Esophagus (tissue), 2 donors: Measurements from ENCODE around the gene GABRA1. TPM values are rescaled to one million over a fixed set of nuclear protein-coding genes. Genes with fewer than 3 reads are reported as not detected.

ENCODE experiments used
- H3K27ac ChIP-seq, 2 donors: one replicate each; pipeline ENCODE4 v1.5.1; 2013; ENCODE audit warnings: low read depth in 2 of 2, mild to moderate bottlenecking in 2 of 2, inconsistent platforms in 1 of 2, low read length in 1 of 2, moderate library complexity in 1 of 2
- H3K27me3 ChIP-seq, 2 donors: one replicate each; pipeline ENCODE4 v1.6.1; 2013; ENCODE audit warnings: low read length in 2 of 2, control low read depth in 1 of 2, mild to moderate bottlenecking in 1 of 2; ENCODE audit not compliant: insufficient read depth in 2 of 2, control insufficient read depth in 1 of 2
- H3K36me3 ChIP-seq, 2 donors: one replicate each; pipeline ENCODE4 v1.6.1; 2013; ENCODE audit warnings: low read length in 1 of 2; ENCODE audit not compliant: control insufficient read depth in 2 of 2, insufficient read depth in 2 of 2
- H3K4me1 ChIP-seq, 2 donors: one replicate each; pipeline ENCODE4 v1.6.1; 2013; ENCODE audit warnings: low read length in 1 of 2; ENCODE audit not compliant: control insufficient read depth in 2 of 2, insufficient read depth in 2 of 2
- H3K4me3 ChIP-seq, 2 donors: one replicate each; pipeline ENCODE4 v1.5.1; 2013; ENCODE audit warnings: low read length in 2 of 2, mild to moderate bottlenecking in 2 of 2, low read depth in 1 of 2, moderate library complexity in 1 of 2
- H3K9me3 ChIP-seq, 2 donors: one replicate each; pipeline ENCODE4 v1.6.1; 2013; ENCODE audit warnings: mild to moderate bottlenecking in 2 of 2, low read depth in 1 of 2, low read length in 1 of 2, moderate library complexity in 1 of 2; ENCODE audit not compliant: control insufficient read depth in 2 of 2, insufficient read depth in 1 of 2
- WGBS, 2 donors: extraction: QIAGEN DNeasy Blood & Tissue Kit; methylation state at CpG; one replicate each; pipeline ENCODE4 v1.1.7; 2013; 5-methylcytosine and 5-hydroxymethylcytosine counted together
- polyA plus RNA-seq, 2 donors: library from polyadenylated mRNA; stranded (reverse); fragments of 200-250 nt; gene quantifications; one replicate each; pipeline ENCODE4 v1.2.3, GENCODE V29; 2013
- donor health status: healthy with polysubstance abuse.
- donor health status: Bipolar disorder and iron deficiency.

The GABRA1 gene
- polyA plus RNA-seq, 2 donors, result not detected

- 81 to 89% methylated on average over 7 of the region's 7 CpGs for WGBS, 2 donors
Observed at GRCh38 chr5:161865510-161865909, 17.6 kb downstream of the GABRA1 start.

GRCh38 chr5:161889971-161890370 is 42.1 kb downstream of the GABRA1 start:
- Histone ChIP-seq H3K27ac (no peak overlapping the region), H3K36me3 (no peaks in the 10 kb centered on the region), H3K9me3 (no peaks in the 10 kb centered on the region), H3K4me1 (no peaks in the 10 kb centered on the region), H3K4me3 (no peak overlapping the region), H3K27me3 (no peaks in the 10 kb centered on the region)

More at GRCh38 chr5:161865510-161865909, 17.6 kb downstream of the GABRA1 start:
- Histone ChIP-seq H3K4me1 (no peaks in the 10 kb centered on the region), H3K27ac (no peak overlapping the region), H3K4me3 (no peak overlapping the region), H3K36me3 (no peaks in the 10 kb centered on the region), H3K9me3 (no peaks in the 10 kb centered on the region), H3K27me3 (no peaks in the 10 kb centered on the region)

- H3K9me3 ChIP-seq, result no peaks in the 10 kb centered on the region
- H3K4me1 ChIP-seq, result no peaks in the 10 kb centered on the region
- no peaks in the 10 kb centered on the region for H3K27me3 ChIP-seq
- H3K4me3 ChIP-seq, result no peak overlapping the region
- no peak overlapping the region for H3K27ac ChIP-seq
- WGBS, 2 donors, result 42 to 72% methylated on average over 1 of the region's 1 CpG
- H3K36me3 ChIP-seq, result no peaks in the 10 kb centered on the region
Observed at GRCh38 chr5:161895514-161895913, 47.6 kb downstream of the GABRA1 start.

GRCh38 chr5:161897033-161897432 is 49.1 kb downstream of the GABRA1 start:
- Histone ChIP-seq H3K4me3 (no peak overlapping the region), H3K9me3 (no peaks in the 10 kb centered on the region), H3K36me3 (no peaks in the 10 kb centered on the region), H3K4me1 (no peaks in the 10 kb centered on the region), H3K27ac (no peak overlapping the region), H3K27me3 (no peaks in the 10 kb centered on the region)
- WGBS, 2 donors, result 77 to 79% methylated on average over 7 of the region's 7 CpGs

DNA sequence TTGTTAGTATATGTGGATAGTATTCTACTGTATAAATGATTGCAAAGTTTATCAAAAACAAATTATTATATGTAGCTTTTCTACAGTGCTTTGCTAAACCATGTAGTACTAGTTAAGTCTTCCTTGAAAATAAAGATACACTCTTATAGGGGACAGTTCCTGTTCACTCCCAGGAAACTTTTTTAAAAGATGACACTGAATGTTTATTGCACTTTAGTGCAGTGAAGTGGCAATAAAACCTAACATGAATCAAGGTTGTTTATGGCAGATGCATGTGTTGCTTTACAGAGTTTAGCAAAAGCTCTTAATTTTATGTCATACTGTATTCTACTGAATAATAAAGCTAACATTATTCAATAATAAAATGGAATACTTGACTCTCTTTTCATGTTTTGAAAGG is 51.7 kb downstream of the GABRA1 start:
- no peaks in the 10 kb centered on the region for H3K36me3 ChIP-seq
- no peak overlapping the region for H3K4me3 ChIP-seq
- H3K27ac ChIP-seq, result no peak overlapping the region
- no peaks in the 10 kb centered on the region for H3K4me1 ChIP-seq
- H3K9me3 ChIP-seq, result no peaks in the 10 kb centered on the region
- no peaks in the 10 kb centered on the region for H3K27me3 ChIP-seq

- no peak overlapping the region for H3K4me3 ChIP-seq
- no peak overlapping the region for H3K27ac ChIP-seq
- WGBS, 2 donors, result 96 to 98% methylated on average over 1 of the region's 1 CpG
- no peaks in the 10 kb centered on the region for H3K4me1 ChIP-seq
- no peaks in the 10 kb centered on the region for H3K27me3 ChIP-seq
- H3K36me3 ChIP-seq, result no peaks in the 10 kb centered on the region
- no peaks in the 10 kb centered on the region for H3K9me3 ChIP-seq
Observed at GRCh38 chr5:161900981-161901380, 53.1 kb downstream of the GABRA1 start.

GRCh38 chr5:161921781-161922180 is 73.9 kb downstream of the GABRA1 start:
- H3K4me3 ChIP-seq, result no peak overlapping the region
- 35 to 38% methylated on average over 1 of the region's 1 CpG for WGBS, 2 donors
- H3K27me3 ChIP-seq, result no peaks in the 10 kb centered on the region
- no peak overlapping the region for H3K27ac ChIP-seq
- no peaks in the 10 kb centered on the region for H3K4me1 ChIP-seq
- no peaks in the 10 kb centered on the region for H3K9me3 ChIP-seq
- H3K36me3 ChIP-seq, result no peaks in the 10 kb centered on the region

- no peaks in the 10 kb centered on the region for H3K36me3 ChIP-seq
- no peaks in the 10 kb centered on the region for H3K9me3 ChIP-seq
- no peak overlapping the region for H3K27ac ChIP-seq
- no peaks in the 10 kb centered on the region for H3K4me1 ChIP-seq
- H3K4me3 ChIP-seq, result no peak overlapping the region
- H3K27me3 ChIP-seq, result no peaks in the 10 kb centered on the region
- WGBS, 2 donors, result 72% methylated on average over 3 of the region's 3 CpGs
Observed at GRCh38 chr5:161924270-161924669, 76.3 kb downstream of the GABRA1 start.

DNA sequence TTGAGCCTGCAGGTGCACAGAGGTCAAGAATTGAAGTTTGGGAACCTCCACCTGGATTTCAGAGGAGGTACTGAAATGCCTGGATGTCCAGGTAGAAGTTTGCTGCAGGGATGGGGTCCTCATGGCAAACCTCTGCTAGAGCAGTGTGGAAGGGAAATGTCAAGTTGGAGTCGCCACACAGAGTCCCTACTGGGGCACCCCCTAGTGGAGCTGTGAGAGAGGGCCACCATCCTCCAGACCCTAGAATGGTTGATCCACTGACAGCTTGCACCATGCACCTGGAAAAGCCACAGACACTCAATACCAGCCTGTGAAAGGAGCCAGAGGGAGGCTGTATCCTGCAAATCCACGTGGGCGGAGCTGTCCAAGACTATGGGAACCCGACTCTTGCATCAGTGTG is 78.0 kb downstream of the GABRA1 start:
- Histone ChIP-seq H3K4me3 (no peak overlapping the region), H3K9me3 (no peaks in the 10 kb centered on the region), H3K36me3 (no peaks in the 10 kb centered on the region), H3K27ac (no peak overlapping the region), H3K4me1 (no peaks in the 10 kb centered on the region), H3K27me3 (no peaks in the 10 kb centered on the region)
- 72 to 74% methylated on average over 4 of the region's 4 CpGs for WGBS, 2 donors

DNA sequence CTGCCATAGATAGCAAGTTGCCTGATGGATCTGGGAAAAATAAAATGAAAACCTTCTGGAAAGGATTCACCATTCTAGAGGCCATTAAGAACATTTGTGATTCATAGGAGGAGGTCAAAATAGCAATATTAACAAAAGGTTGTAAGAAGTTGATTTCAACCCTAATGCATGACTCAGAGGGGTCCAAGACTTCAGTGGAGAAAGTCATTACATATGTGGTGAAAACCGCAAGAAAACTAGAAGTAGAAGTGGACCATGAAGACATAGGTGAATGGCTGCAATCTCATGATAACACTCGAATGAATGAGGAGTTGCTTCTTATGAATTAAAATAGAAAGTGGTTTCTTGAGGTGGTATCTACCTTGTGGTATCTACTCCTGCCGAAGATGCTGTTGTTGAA is 86.6 kb downstream of the GABRA1 start:
- Histone ChIP-seq H3K27ac (no peak overlapping the region), H3K27me3 (no peaks in the 10 kb centered on the region), H3K4me3 (no peak overlapping the region), H3K9me3 (no peaks in the 10 kb centered on the region), H3K36me3 (no peaks in the 10 kb centered on the region), H3K4me1 (no peaks in the 10 kb centered on the region)
- WGBS, 2 donors, result 77 to 81% methylated on average over 3 of the region's 3 CpGs
